ACC112 (cell line): ENCODE measurements around the gene HJV.
"Not testable (repeated sequence)": the region's sequence is repeated elsewhere in the genome, so short reads cannot be mapped to it uniquely, and the experiment has no call there.

Experiments used
- H2AFZ ChIP-seq: fragments of 200-600 bp; sonication (generic); one replicate; pipeline ENCODE4 v1.6.0; 2017; ENCODE audit warnings: antibody characterized with exemption, low read length; ENCODE audit not compliant: unreplicated experiment
- H3K27ac ChIP-seq: fragments of 200-600 bp; sonication (generic); 2 replicates; pipeline ENCODE4 v1.5.1; 2014; ENCODE audit warnings: low read depth, mild to moderate bottlenecking, antibody characterized with exemption, low read length, moderate library complexity
- H3K27me3 ChIP-seq: fragments of 200-600 bp; sonication (generic); 2 replicates; pipeline ENCODE4 v1.6.1; 2014; ENCODE audit warnings: mild to moderate bottlenecking, antibody characterized with exemption, low read length, moderate library complexity, mixed read lengths; ENCODE audit not compliant: insufficient read depth
- H3K36me3 ChIP-seq: fragments of 200-600 bp; sonication (generic); 2 replicates; pipeline ENCODE4 v1.6.1; 2016; ENCODE audit warnings: mild to moderate bottlenecking, antibody characterized with exemption, low read length, moderate library complexity, mixed read lengths; ENCODE audit not compliant: insufficient read depth
- H3K4me1 ChIP-seq: fragments of 200-600 bp; sonication (generic); one replicate; pipeline ENCODE4 v1.6.1; 2016; ENCODE audit warnings: low read length, mixed read lengths; ENCODE audit not compliant: insufficient read depth, unreplicated experiment, control insufficient read depth
- H3K4me3 ChIP-seq: fragments of 200-600 bp; sonication (generic); 2 replicates; pipeline ENCODE4 v1.5.1; 2014; ENCODE audit warnings: mild to moderate bottlenecking, low read depth, low read length
- H3K79me2 ChIP-seq: fragments of 200-600 bp; sonication (generic); one replicate; pipeline ENCODE4 v1.6.0; 2016; ENCODE audit warnings: low read length; ENCODE audit not compliant: control insufficient read depth, unreplicated experiment, insufficient read depth

The HJV gene, protein sequence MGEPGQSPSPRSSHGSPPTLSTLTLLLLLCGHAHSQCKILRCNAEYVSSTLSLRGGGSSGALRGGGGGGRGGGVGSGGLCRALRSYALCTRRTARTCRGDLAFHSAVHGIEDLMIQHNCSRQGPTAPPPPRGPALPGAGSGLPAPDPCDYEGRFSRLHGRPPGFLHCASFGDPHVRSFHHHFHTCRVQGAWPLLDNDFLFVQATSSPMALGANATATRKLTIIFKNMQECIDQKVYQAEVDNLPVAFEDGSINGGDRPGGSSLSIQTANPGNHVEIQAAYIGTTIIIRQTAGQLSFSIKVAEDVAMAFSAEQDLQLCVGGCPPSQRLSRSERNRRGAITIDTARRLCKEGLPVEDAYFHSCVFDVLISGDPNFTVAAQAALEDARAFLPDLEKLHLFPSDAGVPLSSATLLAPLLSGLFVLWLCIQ

GRCh38 chr1:146021622-146022402 is at the start of gene HJV:
TSS of gene HJV (minus strand) at chr1:146021735. CDS start at chr1:146020231, 1,504 bp downstream.
- Histone ChIP-seq H2AFZ (no peak within 1 kb of the TSS), H3K79me2 (no peaks in the 10 kb centered on the region), H3K4me3 (no peak within 1 kb of the TSS), H3K27me3 (peaks cover 46% of the 10 kb centered on the region), H3K27ac (no peak within 1 kb of the TSS), H3K4me1 (no peaks in the 10 kb centered on the region), H3K36me3 (no peaks in the 10 kb centered on the region)

GRCh38 chr1:146059148-146059547 is 37.6 kb upstream of the HJV start:
- not testable (repeated sequence) for H3K79me2 ChIP-seq, H2AFZ ChIP-seq, H3K36me3 ChIP-seq, H3K27me3 ChIP-seq, H3K4me3 ChIP-seq, H3K27ac ChIP-seq, H3K4me1 ChIP-seq

- H3K4me1 ChIP-seq, H3K27me3 ChIP-seq, H3K79me2 ChIP-seq, H3K36me3 ChIP-seq: not testable (repeated sequence)
- Histone ChIP-seq H2AFZ (peak overlapping the region; percentile 60), H3K4me3 (peak overlapping the region; percentile 70), H3K27ac (peak overlapping the region; percentile 88)
Measured at GRCh38 chr1:146051852-146052676, 30.5 kb upstream of the HJV start.

- H2AFZ ChIP-seq = no peak overlapping the region
- no peaks in the 10 kb centered on the region for H3K79me2 ChIP-seq
- H3K27me3 ChIP-seq = no peaks in the 10 kb centered on the region
- peak overlapping the region; percentile 88 for H3K27ac ChIP-seq
- peak overlapping the region; percentile 70 for H3K4me3 ChIP-seq
- no peaks in the 10 kb centered on the region for H3K36me3 ChIP-seq
- H3K4me1 ChIP-seq = no peaks in the 10 kb centered on the region
Measured at GRCh38 chr1:146051452-146051851, 29.9 kb upstream of the HJV start.

DNA sequence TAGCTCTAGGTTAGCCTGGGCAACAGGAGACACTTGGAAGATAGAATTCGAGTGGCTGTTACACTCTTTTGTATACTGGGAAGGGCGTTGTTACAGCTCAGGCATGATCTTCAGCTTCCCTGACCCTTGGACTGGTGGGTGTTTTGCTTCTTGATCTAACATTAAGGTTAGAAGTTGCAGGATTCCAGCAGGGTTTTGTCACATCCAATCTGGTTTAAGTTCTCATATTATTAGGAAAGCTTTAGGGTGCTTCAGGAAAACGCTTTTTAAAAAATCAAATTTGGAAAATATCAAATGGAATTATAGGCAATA is 29.1 kb upstream of the HJV start:
- not testable (repeated sequence) for H3K36me3 ChIP-seq, H2AFZ ChIP-seq, H3K27me3 ChIP-seq, H3K27ac ChIP-seq, H3K4me1 ChIP-seq, H3K79me2 ChIP-seq, H3K4me3 ChIP-seq

- not testable (repeated sequence) for H3K36me3 ChIP-seq, H3K4me1 ChIP-seq, H3K79me2 ChIP-seq, H3K27me3 ChIP-seq, H3K27ac ChIP-seq, H3K4me3 ChIP-seq, H2AFZ ChIP-seq
Measured at GRCh38 chr1:146049866-146050651, 28.5 kb upstream of the HJV start.

DNA sequence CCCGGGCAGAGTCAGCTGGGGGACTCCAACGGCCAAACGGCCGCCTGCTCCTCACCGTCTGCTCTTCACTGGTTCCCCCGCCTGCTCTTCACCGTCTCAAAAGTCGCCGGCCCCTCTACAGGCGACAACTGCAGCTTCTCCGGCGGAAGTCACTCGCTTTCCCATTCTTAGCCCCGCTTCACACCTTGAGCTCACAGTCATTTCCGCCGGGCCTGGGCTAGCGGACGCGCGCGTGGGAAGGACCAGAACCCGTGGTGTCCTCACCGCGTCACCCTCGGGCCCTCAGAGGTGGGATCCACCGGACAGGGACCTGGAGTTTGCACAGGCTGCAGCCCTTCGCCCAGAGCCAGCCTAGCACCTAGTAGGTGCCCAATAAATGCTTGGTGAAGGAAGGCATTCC is 27.9 kb upstream of the HJV start:
- H3K79me2 ChIP-seq = no peaks in the 10 kb centered on the region
- H3K36me3 ChIP-seq = no peaks in the 10 kb centered on the region
- no peaks in the 10 kb centered on the region for H3K4me1 ChIP-seq
- H3K27ac ChIP-seq = no peak overlapping the region
- no peaks in the 10 kb centered on the region for H3K27me3 ChIP-seq
- no peak overlapping the region for H3K4me3 ChIP-seq
- H2AFZ ChIP-seq = no peak overlapping the region

- H3K79me2 ChIP-seq, H3K4me1 ChIP-seq, H3K27ac ChIP-seq, H3K27me3 ChIP-seq, H3K4me3 ChIP-seq, H3K36me3 ChIP-seq: not testable (repeated sequence)
- H2AFZ ChIP-seq = peak overlapping the region; percentile 74
Measured at GRCh38 chr1:146048514-146049115, 27.1 kb upstream of the HJV start.

GRCh38 chr1:146046664-146047063 is 25.1 kb upstream of the HJV start:
- no peaks in the 10 kb centered on the region for H3K27me3 ChIP-seq
- H3K4me3 ChIP-seq = no peak overlapping the region
- no peaks in the 10 kb centered on the region for H3K79me2 ChIP-seq
- H3K4me1 ChIP-seq = no peaks in the 10 kb centered on the region
- H3K36me3 ChIP-seq = no peaks in the 10 kb centered on the region
- no peak overlapping the region for H2AFZ ChIP-seq
- H3K27ac ChIP-seq = no peak overlapping the region

GRCh38 chr1:146039844-146040194 is 18.3 kb upstream of the HJV start:
- Histone ChIP-seq H2AFZ (no peak overlapping the region), H3K4me1 (peaks cover 6% of the 10 kb centered on the region), H3K27me3 (no peaks in the 10 kb centered on the region), H3K4me3 (no peak overlapping the region), H3K79me2 (no peaks in the 10 kb centered on the region), H3K36me3 (no peaks in the 10 kb centered on the region), H3K27ac (no peak overlapping the region)
